Caco-2 (cell line): ENCODE measurements around the gene SMAD7. TPM values are rescaled to one million over a fixed set of nuclear protein-coding genes. Genes with fewer than 3 reads are reported as not detected.

Experiments
- BruUV-seq: library from RNA; stranded (reverse); fragments of 400-500 nt; replicated peaks from 2 replicates; lab custom pipeline; 2021; lab: Mats Ljungman, UMichigan
- CTCF ChIA-PET: fragments of 300-600 bp; sonication (Branson Sonifier 250); formaldehyde crosslinking; loops from one replicate; lab custom pipeline; 2022; ENCODE audit warnings: antibody characterized with exemption; lab: Charles Lee
- POLR2A ChIA-PET: fragments of 300-600 bp; sonication (Branson Sonifier 250); formaldehyde crosslinking; loops from one replicate; lab custom pipeline; 2022; ENCODE audit warnings: antibody characterized with exemption; lab: Charles Lee
- DNase-seq, 2 experiments: peaks; one replicate each; pipeline versions ENCODE4 v3.0.0 to v3.0.0-alpha.2; 2020 to 2022
- H3K27me3 ChIP-seq: replicated peaks from 2 replicates; pipeline ENCODE4 v1.6.0; 2011; ENCODE audit warnings: low read length; ENCODE audit not compliant: control insufficient read depth, insufficient read depth
- H3K36me3 ChIP-seq: 2 replicates; pipeline ENCODE4 v1.5.1; 2011; ENCODE audit warnings: low read length; ENCODE audit not compliant: control insufficient read depth, insufficient read depth
- H3K4me1 ChIP-seq: fragments of 250-450 bp; sonication (Bioruptor Pico); 2 replicates; pipeline ENCODE4 v1.5.1; 2020; ENCODE audit warnings: mild to moderate bottlenecking
- H3K4me3 ChIP-seq: 2 replicates; pipeline ENCODE4 v1.5.1; 2011; ENCODE audit warnings: low read depth, mild to moderate bottlenecking, control low read depth, low read length
- H3K9me3 ChIP-seq: fragments of 250-450 bp; sonication (Bioruptor Pico); 2 replicates; pipeline ENCODE4 v1.5.1; 2020; ENCODE audit warnings: mild to moderate bottlenecking, moderate library complexity
- H3K27ac Mint-ChIP-seq: one replicate; pipeline ENCODE4 v1.8.0; 2022; ENCODE audit warnings: mixed read lengths; ENCODE audit not compliant: unreplicated experiment
- H3K27me3 Mint-ChIP-seq: one replicate; pipeline ENCODE4 v1.8.0; 2022; ENCODE audit warnings: mixed read lengths; ENCODE audit not compliant: insufficient read depth, unreplicated experiment
- H3K36me3 Mint-ChIP-seq: one replicate; pipeline ENCODE4 v1.8.0; 2022; ENCODE audit warnings: mild to moderate bottlenecking, mixed read lengths; ENCODE audit not compliant: insufficient read depth, unreplicated experiment
- H3K4me1 Mint-ChIP-seq: one replicate; pipeline ENCODE4 v1.8.0; 2022; ENCODE audit warnings: low read depth, mixed read lengths; ENCODE audit not compliant: unreplicated experiment
- H3K4me3 Mint-ChIP-seq: one replicate; pipeline ENCODE4 v1.8.0; 2022; ENCODE audit warnings: mild to moderate bottlenecking, moderate library complexity, mixed read lengths; ENCODE audit not compliant: unreplicated experiment
- H3K9me3 Mint-ChIP-seq: one replicate; pipeline ENCODE4 v1.8.0; 2022; ENCODE audit warnings: mixed read lengths; ENCODE audit not compliant: unreplicated experiment
- CTCF ChIP-seq, 2 experiments: fragments of 200-600 bp in 1 of 2; IDR thresholded peaks; 1 replicate in 1 of 2; 2 replicates in 1 of 2; pipeline versions ENCODE4 v1.5.1 to v1.8.0; 2011 to 2022; ENCODE audit warnings: antibody characterized with exemption in 1 of 2, control low read depth in 1 of 2, inconsistent platforms in 1 of 2, low read depth in 1 of 2, low read length in 1 of 2, mild to moderate bottlenecking in 1 of 2, moderate library complexity in 1 of 2; ENCODE audit not compliant: insufficient read depth in 1 of 2, severe bottlenecking in 1 of 2, unreplicated experiment in 1 of 2
- intact Hi-C: fragments of 100-400 bp; cut with micrococcal nuclease; formaldehyde crosslinking; loops from one replicate; pipeline ENCODE4 v1.10.0; 2022; ENCODE audit not compliant: unreplicated experiment
- total RNA-seq: library from RNA; stranded (reverse); gene quantifications from 2 replicates; pipeline ENCODE4 v1.2.3, GENCODE V29; 2022

The SMAD7 gene
- total RNA-seq, 1 experiment from 2014 or later, result 9.3 TPM

GRCh38 chr18:48989304-48990303, 38.8 kb upstream of the SMAD7 start:
- no peaks in the 10 kb centered on the region for H3K9me3 ChIP-seq
- POLR2A ChIA-PET, result no interaction called here
- no TSS peak for BruUV-seq
- TF ChIP-seq CTCF (IDR thresholded peaks at IDR 0.05; ENCODE audit: insufficient read depth in 1 of 2, low read depth in 1 of 2, low read length in 1 of 2, severe bottlenecking in 1 of 2, unreplicated experiment in 1 of 2), result no peak
- no peaks in the 10 kb centered on the region for H3K9me3 Mint-ChIP-seq
- H3K27ac Mint-ChIP-seq, result no peak overlapping the region
- H3K4me1 Mint-ChIP-seq, result peaks cover 14% of the 10 kb centered on the region
- CTCF ChIA-PET, result no interaction called here
- H3K4me3 ChIP-seq, result no peak overlapping the region
- no peaks in the 10 kb centered on the region for H3K27me3 ChIP-seq
- no peak overlapping the region for H3K4me3 Mint-ChIP-seq
- H3K4me1 ChIP-seq, result peaks cover 33% of the 10 kb centered on the region
- no peaks in the 10 kb centered on the region for H3K36me3 ChIP-seq
- H3K27me3 Mint-ChIP-seq, result no peaks in the 10 kb centered on the region
- intact Hi-C loops, result no loop called here
- DNase-seq, result no peak
- H3K36me3 Mint-ChIP-seq, result no peaks in the 10 kb centered on the region

- Mint-ChIP-seq H3K36me3 (no peaks in the 10 kb centered on the region), H3K9me3 (no peaks in the 10 kb centered on the region), H3K27ac (no peak overlapping the region), H3K4me3 (no peak overlapping the region), H3K27me3 (no peaks in the 10 kb centered on the region), H3K4me1 (peaks cover 14% of the 10 kb centered on the region)
- CTCF ChIA-PET, result no interaction called here
- BruUV-seq, result no TSS peak
- no peaks in the 10 kb centered on the region for H3K9me3 ChIP-seq
- POLR2A ChIA-PET, result no interaction called here
- intact Hi-C loops, result no loop called here
- peaks cover 31% of the 10 kb centered on the region for H3K4me1 ChIP-seq
- H3K27me3 ChIP-seq, result no peaks in the 10 kb centered on the region
- H3K36me3 ChIP-seq, result no peaks in the 10 kb centered on the region
- no peak for DNase-seq
- TF ChIP-seq CTCF (IDR thresholded peaks at IDR 0.05; ENCODE audit: insufficient read depth in 1 of 2, low read depth in 1 of 2, low read length in 1 of 2, severe bottlenecking in 1 of 2, unreplicated experiment in 1 of 2), result no peak
- no peak overlapping the region for H3K4me3 ChIP-seq
Observed at GRCh38 chr18:48988508-48989303, 37.9 kb upstream of the SMAD7 start.

GRCh38 chr18:48987821-48988220, 37.1 kb upstream of the SMAD7 start:
- no peak overlapping the region for H3K27ac Mint-ChIP-seq
- intact Hi-C loops, result no loop called here
- DNase-seq, result no peak
- CTCF ChIA-PET, result no interaction called here
- no peak for TF ChIP-seq CTCF (IDR thresholded peaks at IDR 0.05; ENCODE audit: insufficient read depth in 1 of 2, low read depth in 1 of 2, low read length in 1 of 2, severe bottlenecking in 1 of 2, unreplicated experiment in 1 of 2)
- BruUV-seq, result no TSS peak
- H3K4me1 Mint-ChIP-seq, result peaks cover 5% of the 10 kb centered on the region
- Histone ChIP-seq H3K4me3 (no peak overlapping the region), H3K4me1 (peaks cover 23% of the 10 kb centered on the region), H3K9me3 (no peaks in the 10 kb centered on the region), H3K27me3 (no peaks in the 10 kb centered on the region), H3K36me3 (no peaks in the 10 kb centered on the region)
- no peaks in the 10 kb centered on the region for H3K9me3 Mint-ChIP-seq
- no peaks in the 10 kb centered on the region for H3K27me3 Mint-ChIP-seq
- no peak overlapping the region for H3K4me3 Mint-ChIP-seq
- H3K36me3 Mint-ChIP-seq, result no peaks in the 10 kb centered on the region
- POLR2A ChIA-PET, result no interaction called here
